Hematopoietic multipotent progenitor cell treated with erythropoietin and hydrocortisone succinate and interleukin-3 and kit ligand, for 15 days (in vitro differentiated cells): ENCODE results near the gene NEK11.

ENCODE experiments used
- DNase-seq: peaks from one replicate; pipeline ENCODE4 v3.0.0-alpha.2; 2015; ENCODE audit warnings: low spot score

NEK11 gene

DNA sequence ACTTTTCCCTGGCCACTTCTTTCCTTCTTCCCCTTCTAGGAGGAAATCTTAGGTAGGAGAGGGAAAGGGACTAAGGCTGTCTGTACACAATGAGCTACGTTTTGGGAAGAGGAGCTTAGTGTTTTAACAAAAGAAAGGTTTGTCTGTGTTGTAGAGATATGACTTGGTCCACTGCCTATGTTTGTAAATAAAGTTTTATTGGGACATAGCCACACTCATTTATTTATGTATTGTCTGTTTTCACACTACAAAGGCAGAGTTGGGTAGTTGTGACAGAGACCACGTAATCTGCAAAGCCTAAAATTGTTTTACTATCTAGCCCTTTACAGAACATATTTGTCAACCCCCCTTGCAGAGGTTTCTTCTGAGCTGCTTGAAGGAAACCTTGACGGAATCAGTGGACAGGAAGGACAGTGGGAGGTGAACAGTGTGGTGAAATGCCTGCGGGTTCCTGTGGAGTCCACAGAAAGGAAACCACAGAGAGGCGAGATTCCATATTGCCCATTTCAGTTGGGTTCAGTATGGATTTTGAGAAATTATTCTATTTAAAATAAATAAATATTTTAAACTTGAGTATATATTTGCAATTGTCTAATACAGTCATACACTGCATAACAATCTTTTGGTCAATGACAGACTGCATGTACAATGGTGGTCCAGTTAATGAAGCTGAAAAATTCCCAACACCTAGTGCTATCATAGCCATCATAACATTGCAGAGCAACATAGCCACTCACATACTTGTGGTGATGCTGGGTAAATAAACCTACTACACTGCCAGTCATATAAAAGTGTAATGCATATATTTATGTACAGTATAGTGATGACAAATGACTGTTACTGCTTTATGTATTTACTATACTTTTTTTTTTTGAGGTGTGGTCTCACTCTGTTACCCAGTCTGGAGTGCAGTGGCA lies 197.0 kb downstream of the NEK11 start:
- DNase-seq: no peak

GRCh38 chr3:131224886-131225550 lies 198.3 kb downstream of the NEK11 start:
- DNase-seq: no peak

DNA sequence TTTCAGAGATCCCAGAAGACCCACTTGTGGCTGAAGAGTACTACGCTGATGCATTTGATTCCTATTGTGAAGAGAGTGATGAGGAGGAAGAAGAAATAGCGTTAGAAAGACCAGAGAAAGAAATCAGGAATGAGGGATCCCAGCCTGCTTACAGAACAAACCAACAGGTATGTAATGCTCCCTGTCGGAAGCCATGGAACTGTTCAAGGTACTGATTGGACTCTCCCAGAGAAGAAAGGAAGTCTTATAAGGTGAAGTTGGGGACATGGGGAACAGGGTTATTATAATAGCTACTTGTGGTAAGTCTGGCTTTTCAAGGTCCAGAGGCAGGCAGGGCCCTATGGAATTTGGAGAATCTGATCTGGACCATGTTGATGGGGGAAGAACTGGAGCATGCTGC lies 201.8 kb downstream of the NEK11 start:
- DNase-seq: no peak

DNA sequence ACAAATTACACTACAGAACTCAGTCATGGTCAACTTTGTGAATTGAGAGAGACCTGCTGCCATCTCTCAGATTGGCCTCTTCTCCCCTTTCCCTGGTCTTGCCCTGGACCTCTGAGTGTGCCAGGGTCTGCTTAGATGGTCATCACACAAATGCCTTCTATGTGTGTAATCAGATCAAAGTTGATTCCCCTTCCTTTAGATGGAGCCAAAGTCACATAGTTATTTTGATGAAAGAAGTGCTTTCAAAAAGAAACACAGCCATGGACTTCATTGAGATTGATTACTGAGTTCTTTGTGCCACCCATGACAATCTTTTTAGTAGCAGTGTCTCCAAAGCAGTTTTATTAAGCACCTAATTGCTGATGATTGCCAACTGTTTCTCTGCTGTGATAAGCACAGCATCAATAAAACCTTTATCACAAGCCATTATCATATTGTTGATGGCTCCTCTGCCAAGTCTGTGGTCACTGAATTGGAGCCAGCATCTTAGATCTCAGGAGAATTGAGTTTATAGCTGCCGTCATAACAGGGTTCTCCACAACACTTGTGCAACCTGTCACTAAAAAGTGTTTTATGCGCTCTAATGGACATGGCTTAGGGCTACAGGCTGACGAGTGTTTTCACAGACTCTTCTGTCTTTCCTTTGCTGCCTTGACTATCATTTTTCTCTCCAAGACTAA lies 205.2 kb downstream of the NEK11 start:
- peak; percentile 12 for DNase-seq

DNA sequence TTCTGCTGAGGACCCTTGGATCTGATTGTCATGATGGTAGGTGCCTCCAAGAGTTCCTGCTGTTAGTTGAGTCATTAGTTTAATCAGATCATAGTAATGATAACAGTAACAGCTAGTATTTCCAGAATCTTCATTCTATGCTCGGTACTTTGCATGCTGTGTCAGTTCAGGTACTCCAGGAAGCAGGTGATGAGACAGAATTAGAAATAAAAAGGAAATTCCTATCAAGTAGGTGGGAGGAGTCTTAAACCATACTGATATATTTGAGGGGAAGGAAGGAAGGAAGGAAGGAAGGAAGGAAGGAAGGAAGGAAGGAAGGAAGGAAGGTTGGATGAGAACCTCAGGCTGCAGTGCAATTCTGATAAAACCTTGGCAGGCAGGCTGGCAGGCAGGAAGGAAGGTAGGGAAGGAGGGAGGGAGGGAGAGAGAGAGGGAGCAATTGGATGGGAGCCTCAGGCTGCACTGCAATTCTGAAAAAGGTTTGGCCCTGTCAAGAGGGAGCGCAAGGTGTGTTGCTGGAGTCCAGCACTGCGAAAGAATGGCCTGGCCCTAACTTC lies 206.1 kb downstream of the NEK11 start:
- no peak for DNase-seq

GRCh38 chr3:131233900-131234668 lies 207.4 kb downstream of the NEK11 start:
- DNase-seq: no peak

DNA sequence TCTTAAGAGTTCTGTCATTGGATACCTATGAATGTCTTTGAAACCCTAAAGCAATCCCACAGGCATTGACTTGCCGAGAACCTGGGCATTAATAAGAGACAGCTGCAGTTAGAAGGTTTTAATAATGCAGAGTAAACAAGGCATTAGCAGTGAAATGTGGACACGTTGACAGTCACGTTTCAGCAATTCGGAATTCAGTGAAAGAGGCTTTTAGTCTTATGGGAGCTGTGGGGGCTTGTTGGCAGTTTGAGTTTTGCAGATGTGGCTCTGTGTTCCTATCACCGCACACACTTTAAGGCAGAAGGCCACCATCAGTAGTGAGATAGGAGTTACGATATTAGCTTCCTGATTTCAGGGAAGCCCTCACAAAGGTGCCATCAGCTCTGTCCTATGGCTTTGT lies 209.7 kb downstream of the NEK11 start:
- DNase-seq: no peak

- DNase-seq: no peak
Measured at GRCh38 chr3:131238496-131238895, 211.8 kb downstream of the NEK11 start.

DNA sequence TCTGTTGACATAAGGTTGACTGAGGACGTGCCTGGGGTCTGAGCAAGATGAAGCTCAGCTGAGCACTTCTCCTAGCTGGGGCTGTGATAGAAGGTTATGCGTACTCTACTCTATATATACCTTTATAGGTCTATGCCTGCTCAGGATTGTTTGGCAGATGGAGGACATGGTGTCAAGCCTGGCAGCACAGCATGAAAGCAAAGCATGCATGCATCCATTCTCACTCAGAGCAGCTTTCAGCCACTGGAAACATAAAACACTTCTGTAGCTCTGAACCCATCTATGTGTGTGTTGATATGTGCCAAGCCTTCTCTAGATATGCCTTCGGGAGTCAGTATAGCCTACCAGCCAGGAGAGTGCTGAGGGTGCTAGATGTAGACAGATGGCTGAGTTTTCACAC lies 212.6 kb downstream of the NEK11 start:
- no peak for DNase-seq

GRCh38 chr3:131242201-131242600 lies 215.5 kb downstream of the NEK11 start:
- DNase-seq: no peak

GRCh38 chr3:131250466-131250865 lies 223.8 kb downstream of the NEK11 start:
- no peak for DNase-seq

DNA sequence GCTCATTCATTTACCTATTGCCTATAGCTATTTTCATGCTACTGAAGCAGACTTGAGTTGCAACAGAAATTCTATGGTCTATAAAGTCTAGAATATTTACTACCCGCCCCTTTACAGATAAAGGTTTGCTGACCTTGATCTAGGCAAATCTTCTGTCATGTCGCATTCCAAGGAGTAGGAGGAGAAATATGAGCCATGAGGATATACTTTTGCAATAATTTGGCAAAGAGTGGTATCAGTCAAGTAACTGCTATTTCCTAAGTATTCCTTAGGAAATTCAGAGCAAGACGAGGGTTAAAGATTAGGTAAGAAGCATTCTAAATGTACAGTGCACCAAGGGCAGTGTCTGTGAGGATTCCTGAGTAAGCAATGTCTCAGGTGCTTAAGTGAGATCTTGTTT lies 233.8 kb downstream of the NEK11 start:
- DNase-seq: no peak

- DNase-seq: no peak
Measured at GRCh38 chr3:131261104-131261503, 234.4 kb downstream of the NEK11 start.

- DNase-seq: no peak
Measured at GRCh38 chr3:131275556-131275955, 248.9 kb downstream of the NEK11 start.

- DNase-seq: no peak
Measured at GRCh38 chr3:131277836-131278497, 251.3 kb downstream of the NEK11 start.

DNA sequence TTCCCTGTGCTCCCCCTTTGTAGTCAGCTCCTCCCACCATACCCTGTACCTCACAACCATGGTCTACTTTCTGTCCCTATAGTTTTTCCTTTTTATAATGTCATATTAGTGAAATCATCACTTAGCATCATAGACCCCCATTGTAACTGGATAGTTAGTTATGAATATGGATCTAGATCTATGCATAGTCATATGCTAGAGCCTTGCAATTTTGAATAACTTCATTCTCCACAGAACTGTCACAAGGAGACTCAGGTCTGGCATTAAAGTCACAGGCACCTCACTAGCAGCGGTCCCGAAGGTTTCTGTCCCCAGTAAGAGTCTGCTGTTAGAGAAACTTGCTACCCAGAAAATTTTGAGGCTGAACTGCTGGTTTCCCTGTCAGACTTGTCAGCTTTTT lies 252.9 kb downstream of the NEK11 start:
- no peak for DNase-seq

GRCh38 chr3:131282379-131282778 lies 255.7 kb downstream of the NEK11 start:
- no peak for DNase-seq

- DNase-seq: no peak
Measured at GRCh38 chr3:131282967-131283366, 256.3 kb downstream of the NEK11 start.

DNA sequence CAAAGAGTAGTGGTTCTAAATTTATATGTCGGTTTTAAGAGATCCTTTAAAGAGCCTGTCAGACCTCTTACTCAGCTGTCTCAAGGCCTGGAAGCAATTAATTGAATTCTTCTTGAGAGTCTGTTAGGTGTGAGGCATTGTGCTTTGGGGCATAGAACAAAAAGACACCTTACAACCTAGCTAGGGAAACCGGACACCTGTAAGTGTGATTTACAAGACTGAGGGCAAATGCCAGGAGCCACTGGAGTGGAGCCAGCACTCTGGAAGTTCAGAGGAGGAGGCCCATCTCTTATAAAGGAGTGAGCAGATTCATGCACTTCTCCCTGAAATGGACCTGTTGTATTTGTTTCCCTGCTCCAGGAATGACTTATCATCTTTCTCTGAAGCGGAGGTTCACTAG lies 257.2 kb downstream of the NEK11 start:
- DNase-seq: no peak

GRCh38 chr3:131284302-131284701 lies 257.6 kb downstream of the NEK11 start:
- DNase-seq: no peak

DNA sequence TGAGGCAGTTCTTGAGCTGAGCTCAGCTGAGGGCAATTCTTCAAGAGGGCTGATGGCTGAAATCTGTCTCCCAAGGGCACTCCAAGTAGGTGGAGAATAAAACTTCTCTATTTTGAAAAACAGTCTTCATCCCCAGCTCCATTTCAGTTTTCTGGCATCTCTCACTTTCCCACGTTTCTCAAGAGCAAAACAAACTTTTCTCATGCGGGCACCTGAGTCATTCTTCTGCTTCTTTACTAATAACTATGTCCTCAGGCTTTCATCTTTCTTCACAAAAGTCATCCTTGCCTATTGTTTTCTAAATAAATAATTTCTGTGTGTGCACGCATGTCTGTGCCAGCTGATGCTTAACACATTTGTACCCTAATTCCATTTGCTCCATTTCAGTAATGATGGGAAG lies 258.8 kb downstream of the NEK11 start:
- no peak for DNase-seq
